Measurements from ENCODE around the gene SSU72.
A peak's percentile ranks its signal among the peaks of the same experiment; 100 is the strongest.

SSU72 gene

DNA sequence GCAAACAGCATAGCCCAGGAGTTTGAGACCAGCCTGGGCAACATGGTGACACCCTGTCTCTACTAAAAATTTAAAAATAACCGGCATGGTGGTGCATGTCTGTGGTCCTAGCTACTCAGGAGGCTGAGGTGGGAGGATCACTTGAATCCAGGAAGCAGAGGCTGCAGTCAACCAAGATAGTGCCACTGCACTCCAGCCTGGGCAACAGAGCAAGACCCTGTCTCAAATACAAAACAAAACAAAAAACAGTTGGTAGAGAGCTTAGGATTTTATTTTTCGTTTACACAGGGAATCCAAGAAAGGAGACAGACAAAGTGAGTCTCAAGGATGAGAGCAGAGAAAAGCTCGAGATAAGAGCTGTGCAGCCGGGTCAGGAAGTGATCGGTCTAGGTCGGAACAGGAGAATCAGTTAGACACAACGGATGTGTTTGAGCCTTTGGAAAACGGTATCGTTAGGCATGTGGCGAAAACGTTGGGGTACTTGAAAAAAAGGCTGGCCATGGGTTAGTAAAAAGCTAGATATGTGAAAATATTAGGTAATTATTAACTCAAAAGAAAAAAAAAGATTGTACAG lies 38.9 kb upstream of the SSU72 start:
- in situ Hi-C loops (cut with MboI; ENCODE audit: low pct_unique_long_range_greater_than_20kb, low sequenced_read_pairs) = no loop called here

DNA sequence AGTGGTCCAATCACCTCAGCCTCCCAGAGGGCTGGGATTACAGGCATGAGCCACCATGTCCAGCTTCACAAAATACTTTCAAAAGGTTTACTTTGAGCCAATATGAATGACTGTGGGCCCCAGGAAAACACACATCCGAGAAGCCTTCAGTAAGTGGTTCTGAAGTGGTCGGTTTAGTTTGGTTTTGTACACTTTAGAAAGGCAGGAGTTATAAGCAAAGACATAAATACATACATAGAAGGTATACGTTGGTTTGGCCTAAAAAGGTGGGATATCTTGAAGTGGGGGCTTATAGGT lies 37.4 kb upstream of the SSU72 start:
- in situ Hi-C loops (cut with MboI; ENCODE audit: low pct_unique_long_range_greater_than_20kb, low sequenced_read_pairs) = no loop called here
- DNase-seq = no peak

More for the DNA sequence above, 38.9 kb upstream of the SSU72 start:
- DNase-seq = no peak

DNA sequence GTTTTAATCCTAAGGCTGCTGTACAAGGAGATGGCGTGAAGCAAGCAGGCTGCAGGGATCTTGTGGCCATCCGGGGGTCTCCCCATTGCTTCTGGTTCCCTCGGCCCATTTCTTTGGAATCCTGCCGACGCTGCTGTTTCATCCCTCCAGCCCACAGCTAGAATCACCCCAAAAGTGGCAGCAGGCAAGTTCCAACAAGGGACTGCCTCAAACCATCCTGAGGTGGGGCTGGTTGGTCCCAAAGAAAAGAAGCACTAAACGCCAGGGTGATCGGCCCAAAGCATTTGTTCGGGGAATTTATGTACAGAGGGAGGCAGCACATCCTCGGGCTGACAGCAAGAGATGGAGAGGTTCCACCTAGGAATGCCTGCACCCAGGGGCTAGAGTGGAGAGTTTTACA lies 36.1 kb upstream of the SSU72 start:
- in situ Hi-C loops (cut with MboI; ENCODE audit: low pct_unique_long_range_greater_than_20kb, low sequenced_read_pairs) = no loop called here
- no peak for DNase-seq

DNA sequence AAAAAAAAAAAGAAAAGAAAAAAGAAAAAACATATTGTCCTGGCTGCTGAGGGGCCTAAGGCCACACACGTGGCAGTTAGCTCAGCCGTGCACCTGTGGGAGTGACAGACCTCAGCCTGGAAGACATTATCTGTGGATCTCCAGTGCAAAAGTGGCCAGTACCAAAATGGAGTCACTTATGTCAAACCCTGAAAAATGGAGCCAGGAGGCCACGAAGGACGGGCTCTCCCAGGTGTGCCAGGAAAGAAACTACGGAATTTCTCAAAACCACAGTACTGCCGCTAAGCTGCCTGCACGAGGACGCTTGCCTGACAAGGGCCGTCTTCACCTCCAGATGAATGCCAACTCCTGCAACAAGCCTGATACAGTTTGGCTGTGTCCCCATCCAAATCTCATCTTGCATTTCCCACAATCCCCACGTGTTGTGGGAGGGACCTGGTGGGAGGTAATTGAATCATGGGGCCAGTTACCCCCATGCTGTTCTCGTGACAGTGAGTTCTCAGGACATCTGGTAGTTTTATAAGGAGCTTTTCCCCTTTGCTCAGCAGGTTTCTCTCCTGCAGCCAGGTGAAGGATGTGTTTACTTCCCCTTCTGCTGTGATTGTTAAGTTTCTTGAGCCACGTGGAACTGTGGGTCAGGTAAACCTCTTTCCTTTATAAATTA lies 35.3 kb upstream of the SSU72 start:
- DNase-seq = peak; percentile 24
- in situ Hi-C loops (cut with MboI; ENCODE audit: low pct_unique_long_range_greater_than_20kb, low sequenced_read_pairs) = no loop called here

DNA sequence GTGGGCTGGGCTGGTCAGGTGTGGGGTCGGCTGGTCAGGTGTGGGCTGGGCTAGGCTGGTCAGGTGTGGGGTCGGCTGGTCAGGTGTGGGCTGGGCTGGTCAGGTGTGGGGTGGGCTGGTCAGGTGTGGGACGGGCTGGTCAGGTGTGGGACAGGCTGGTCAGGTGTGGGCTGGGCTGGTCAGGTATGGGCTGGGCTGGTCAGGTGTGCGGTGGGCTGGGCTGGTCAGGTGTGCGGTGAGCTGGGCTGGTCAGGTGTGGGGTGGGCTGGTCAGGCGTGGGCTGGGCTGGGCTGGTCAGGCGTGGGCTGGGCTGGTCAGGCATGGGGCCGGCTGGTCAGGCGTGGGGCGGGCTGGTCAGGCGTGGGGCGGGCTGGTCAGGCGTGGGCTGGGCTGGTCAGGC lies 31.6 kb upstream of the SSU72 start:
- in situ Hi-C loops (cut with MboI; ENCODE audit: low pct_unique_long_range_greater_than_20kb, low sequenced_read_pairs) = no loop called here
- DNase-seq = no peak

DNA sequence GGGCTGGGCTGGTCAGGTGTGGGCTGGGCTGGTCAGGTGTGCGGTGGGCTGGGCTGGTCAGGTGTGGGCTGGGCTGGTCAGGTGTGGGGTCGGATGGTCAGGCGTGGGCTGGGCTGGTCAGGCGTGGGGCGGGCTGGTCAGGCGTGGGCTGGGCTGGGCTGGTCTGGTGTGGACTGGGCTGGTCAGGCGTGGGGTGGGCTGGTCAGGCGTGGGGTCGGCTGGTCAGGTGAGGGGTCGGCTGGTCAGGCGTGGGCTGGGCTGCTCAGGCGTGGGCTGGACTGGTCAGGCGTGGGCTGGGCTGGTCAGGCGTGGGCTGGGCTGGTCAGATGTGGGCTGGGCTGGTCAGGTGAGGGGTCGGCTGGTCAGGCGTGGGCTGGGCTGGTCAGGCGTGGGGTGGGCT lies 31.1 kb upstream of the SSU72 start:
- no peak for DNase-seq
- in situ Hi-C loops (cut with MboI; ENCODE audit: low pct_unique_long_range_greater_than_20kb, low sequenced_read_pairs) = no loop called here

DNA sequence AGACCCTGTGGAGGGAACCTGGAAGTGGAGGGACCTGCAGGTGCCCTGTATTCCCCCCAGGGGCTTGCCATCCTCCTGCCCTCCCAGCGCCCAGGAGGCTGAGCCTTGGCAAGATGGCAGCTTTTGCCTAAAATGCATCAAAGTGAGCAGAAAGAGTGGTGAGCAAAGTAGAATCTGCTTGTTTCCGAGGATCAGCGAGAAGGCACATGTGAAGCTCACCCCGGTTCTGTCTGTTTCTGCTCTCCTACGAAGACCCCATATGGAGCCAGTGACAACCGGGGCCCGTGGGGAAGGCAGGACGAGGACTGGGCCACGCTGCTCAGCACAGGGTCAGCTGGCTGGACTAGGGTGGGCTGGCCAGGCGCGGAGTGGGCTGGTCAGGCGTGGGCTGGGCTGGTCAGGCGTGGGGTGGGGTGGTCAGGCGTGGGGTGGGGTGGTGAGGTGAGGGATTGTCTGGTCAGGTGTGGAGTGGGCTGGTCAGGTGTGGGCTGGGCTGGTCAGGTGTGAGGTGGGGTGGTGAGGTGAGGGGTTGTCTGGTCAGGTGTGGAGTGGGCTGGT lies 30.4 kb upstream of the SSU72 start:
- no peak for DNase-seq
- in situ Hi-C loops (cut with MboI; ENCODE audit: low pct_unique_long_range_greater_than_20kb, low sequenced_read_pairs) = no loop called here

DNA sequence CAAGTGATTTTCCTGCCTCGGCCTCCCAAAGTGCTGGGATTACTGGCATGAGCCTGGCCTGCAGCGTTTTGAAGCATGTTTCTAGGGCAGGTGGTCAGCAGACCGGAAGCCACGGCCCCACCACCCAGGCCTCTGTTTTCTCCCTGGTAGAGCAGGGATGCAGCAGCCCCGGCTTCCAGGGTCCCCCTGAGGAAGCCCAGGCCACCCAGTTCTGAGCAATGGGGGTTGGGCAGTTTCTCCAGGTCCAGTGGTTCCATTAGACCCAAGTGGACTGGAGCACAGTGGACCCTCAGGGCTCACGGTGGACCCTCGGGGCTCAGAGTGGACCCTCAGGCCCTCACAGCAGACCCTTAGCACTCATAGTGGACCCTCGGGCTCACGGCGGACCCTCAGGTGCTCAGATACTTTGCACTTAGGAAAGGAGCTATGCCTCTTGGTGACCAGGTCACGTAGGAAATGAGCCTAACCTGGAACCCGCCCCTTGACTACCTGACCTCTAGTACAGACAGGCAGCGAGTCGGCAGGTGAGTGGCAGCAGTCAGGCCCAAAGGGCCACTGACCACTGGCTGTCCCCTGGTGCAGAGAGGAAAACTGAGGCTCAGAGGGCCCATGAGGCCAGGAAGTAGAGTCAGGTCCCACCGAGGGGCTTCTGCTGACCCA lies 29.8 kb upstream of the SSU72 start:
- in situ Hi-C loops (cut with MboI; ENCODE audit: low pct_unique_long_range_greater_than_20kb, low sequenced_read_pairs) = no loop called here
- no peak for DNase-seq

DNA sequence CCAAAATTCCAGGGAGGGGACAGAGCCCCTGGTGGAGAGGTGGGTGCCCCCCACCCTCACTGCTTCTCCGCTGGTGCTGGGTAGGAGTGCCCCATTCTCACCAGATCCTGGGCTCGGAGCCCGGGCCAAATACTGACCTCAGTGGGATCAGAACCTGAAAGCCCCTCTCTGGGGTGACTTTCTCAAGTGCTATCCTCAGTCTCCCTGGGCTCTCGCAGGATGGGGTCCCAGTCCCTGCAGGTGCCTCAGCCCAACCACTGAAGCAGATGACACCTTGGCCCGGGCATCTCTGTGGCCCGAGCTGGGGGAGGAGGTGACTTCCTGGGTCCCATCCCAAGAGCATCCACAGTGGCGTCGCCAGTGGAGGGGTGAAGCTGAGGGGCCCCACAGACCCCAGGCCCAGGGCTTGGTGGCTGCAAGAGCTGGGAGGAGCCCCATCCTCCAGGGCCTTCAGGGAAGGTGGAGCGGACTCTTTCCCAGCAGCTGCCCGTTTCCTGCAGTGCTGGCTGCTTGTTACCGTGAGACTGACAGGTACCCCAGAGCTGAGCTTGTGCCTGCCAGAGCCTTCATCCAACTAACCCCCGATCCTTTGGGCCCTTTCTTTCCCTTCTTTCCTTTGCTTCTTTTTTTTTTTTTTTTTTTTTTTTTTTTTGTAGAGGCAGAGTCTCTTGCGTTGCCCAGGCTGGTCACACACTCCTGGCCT lies 29.2 kb upstream of the SSU72 start:
- in situ Hi-C loops (cut with MboI; ENCODE audit: low pct_unique_long_range_greater_than_20kb, low sequenced_read_pairs) = no loop called here
- DNase-seq = no peak

DNA sequence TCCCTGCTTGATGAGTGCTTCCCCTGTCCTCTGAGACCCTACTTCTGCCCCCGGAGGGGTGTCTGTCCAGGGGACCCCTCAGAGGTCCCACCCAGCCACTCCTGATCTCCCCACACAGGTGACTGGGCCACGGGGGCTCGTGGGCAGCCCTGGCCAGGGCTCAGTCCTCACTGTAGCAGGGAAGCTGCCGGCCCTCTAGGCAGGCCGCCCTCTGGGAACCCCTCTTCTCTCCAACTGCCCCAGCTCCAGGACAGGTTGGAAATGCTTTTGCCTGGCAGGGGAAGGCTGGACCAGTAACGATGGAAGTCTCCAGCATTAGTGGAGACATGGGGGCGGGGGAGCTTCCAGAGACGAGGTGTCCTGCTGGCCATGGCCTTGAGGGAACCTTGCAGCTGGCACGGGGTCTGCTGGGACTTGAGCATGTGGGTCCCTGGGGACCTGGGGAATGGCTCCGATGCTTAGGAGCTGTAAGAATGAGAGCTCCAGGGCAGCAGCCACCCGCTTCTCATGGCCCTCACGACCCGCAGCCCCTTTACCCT lies 28.4 kb upstream of the SSU72 start:
- in situ Hi-C loops (cut with MboI; ENCODE audit: low pct_unique_long_range_greater_than_20kb, low sequenced_read_pairs) = no loop called here
- DNase-seq = no peak

DNA sequence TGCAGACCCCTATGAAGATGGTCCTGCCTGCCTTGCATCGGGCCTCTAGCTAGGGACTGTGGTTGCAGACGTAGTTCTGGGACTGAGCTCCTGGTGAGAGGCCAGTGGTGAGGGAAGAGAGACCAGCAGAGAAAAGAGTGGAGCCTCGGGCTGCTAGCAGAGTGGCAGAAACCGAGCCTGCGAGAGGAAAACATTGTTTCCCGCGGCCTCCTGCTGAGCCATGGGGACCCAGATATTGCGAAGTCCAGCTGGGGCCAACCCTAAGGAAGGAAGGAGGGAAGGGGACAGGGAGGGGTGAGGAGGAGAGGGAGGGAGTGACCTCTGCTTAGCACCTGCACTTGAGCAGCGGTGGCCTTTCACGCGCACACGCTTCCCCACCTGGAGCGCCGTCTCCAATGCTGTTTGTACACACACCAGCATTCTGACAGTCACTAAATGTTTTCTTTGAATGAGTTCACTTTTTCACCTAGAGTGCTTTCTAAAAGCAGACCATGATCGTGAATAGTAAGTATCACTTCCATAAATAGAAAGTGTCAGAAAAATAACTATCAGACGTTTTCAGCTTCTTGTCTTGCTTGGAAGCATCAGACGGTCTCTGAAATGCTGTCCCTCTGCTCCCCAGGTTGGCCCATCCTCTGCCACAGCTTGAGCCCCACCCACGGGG lies 27.8 kb upstream of the SSU72 start:
- no peak for DNase-seq
- in situ Hi-C loops (cut with MboI; ENCODE audit: low pct_unique_long_range_greater_than_20kb, low sequenced_read_pairs) = no loop called here

DNA sequence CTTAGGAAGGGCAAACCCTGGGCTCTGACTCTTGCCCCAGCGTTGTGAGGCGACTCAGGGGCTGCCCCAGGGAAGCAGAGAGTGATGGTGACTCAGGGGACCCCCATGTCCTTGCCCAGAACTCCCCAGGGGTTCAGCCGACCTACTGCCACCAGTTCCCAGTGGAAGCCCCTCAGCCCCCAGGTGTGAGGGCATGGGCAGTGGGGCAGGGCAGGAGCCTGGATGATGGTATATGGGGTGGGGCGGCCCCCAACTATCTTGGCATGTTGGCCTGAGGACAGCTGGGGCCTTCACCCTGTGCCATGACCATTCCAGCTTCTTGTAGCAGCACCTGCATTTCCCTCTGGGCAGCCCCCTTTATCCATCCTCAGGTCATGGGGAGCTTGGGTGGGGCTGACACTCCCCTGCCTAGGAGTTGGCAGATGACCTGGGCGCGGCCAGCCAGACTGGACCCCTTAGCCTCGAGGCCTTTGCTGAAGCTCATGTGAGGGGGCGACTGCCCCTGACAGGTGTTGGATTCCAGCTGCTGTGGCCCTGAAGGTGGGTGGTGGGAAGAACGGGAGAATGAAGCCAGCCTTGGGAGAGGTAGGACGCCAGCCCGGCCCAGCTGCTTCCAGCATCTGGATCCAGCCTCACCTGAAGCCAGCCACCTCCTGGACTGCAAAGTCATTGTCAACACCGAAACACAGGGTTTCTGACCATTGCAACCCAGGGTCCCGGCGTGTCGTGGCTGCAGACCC lies 27.1 kb upstream of the SSU72 start:
- in situ Hi-C loops (cut with MboI; ENCODE audit: low pct_unique_long_range_greater_than_20kb, low sequenced_read_pairs) = no loop called here
- no peak for DNase-seq

DNA sequence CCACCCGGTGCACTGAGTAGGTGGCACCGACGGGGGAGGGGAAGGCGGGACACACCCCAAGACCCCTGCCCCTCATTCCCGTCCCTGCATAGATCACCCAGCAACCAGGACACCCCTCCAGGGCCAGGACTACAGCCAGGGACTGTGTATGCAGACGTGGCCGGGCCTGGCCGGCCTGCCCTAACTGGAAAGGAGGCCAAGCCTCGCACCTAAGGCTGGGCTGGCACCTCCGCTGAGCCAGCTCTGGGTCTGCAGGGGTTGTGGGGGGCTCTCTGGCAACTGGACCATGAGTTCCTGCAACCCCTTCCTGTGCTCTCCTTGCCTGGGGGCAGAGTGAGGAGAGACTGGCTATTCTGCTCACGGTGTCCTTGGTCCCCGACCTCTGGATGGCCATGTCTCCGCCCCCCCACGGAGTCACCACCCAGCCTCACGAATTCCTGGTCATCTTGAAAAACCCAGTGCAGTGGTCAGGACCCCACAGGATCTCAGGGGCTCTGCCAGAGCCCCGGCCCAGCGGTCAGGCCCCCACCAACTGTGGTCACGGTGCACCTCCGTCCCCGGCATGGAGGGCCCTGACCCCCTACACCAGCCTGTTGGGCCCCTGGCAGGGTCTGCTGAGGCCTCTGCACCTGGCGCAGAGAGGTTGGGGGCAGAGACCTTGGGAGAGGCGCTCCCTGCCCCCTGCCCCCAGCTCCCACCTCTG lies 26.3 kb upstream of the SSU72 start:
- DNase-seq = no peak
- in situ Hi-C loops (cut with MboI; ENCODE audit: low pct_unique_long_range_greater_than_20kb, low sequenced_read_pairs) = no loop called here

DNA sequence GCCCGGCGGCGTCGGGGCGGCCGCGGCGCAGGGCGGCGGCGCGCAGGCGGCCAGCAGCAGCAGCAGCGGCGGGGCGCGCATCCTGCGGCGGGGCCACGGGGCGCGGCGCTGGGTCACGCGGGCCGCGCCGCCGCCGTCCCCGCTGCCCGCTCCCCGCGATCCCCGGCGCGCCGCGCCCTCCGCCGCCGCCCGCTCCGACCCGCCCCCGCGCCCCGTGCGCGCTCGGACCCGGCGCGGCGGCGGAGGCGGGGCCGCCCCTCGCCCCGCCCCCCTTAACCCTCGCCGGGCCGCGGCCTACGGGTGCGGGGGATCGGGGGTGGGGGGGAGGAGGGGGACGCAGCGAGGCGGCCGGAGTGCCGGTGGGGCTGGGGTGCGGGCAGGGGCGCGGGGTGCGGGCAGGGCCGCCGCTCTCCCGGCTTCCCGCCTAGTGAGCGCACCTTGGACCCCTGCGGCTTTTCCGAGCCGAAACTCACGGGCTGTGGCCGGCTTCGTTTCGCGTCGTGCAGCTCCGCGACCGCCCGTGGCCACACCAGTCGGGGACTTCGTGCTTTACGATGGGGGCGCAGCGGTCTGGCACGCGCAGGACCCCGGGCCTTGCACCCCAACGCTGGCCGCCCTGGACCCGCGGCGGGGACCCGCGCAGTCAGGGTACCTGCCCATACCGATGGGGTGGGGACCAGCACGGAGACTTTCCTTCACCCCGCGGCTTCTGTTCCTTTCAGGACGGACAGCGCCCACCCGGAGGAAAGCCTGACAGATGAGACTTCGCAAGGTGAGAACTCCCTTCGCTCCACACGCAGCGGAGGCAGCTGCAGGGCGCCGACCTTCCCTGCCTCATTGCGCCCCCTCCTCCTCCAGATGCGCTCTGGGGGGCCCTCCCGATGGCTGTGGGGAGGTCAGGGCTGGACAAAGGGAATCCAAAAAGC lies 25.5 kb upstream of the SSU72 start, which contains the start of gene FNDC10:
Gene FNDC10, minus strand, starts transcription at position 201 of the 926 bp plus-strand sequence. Its CDS starts 120 bp downstream, at position 81.
- in situ Hi-C loops (cut with MboI; ENCODE audit: low pct_unique_long_range_greater_than_20kb, low sequenced_read_pairs) = no loop called here
- DNase-seq = no peak

DNA sequence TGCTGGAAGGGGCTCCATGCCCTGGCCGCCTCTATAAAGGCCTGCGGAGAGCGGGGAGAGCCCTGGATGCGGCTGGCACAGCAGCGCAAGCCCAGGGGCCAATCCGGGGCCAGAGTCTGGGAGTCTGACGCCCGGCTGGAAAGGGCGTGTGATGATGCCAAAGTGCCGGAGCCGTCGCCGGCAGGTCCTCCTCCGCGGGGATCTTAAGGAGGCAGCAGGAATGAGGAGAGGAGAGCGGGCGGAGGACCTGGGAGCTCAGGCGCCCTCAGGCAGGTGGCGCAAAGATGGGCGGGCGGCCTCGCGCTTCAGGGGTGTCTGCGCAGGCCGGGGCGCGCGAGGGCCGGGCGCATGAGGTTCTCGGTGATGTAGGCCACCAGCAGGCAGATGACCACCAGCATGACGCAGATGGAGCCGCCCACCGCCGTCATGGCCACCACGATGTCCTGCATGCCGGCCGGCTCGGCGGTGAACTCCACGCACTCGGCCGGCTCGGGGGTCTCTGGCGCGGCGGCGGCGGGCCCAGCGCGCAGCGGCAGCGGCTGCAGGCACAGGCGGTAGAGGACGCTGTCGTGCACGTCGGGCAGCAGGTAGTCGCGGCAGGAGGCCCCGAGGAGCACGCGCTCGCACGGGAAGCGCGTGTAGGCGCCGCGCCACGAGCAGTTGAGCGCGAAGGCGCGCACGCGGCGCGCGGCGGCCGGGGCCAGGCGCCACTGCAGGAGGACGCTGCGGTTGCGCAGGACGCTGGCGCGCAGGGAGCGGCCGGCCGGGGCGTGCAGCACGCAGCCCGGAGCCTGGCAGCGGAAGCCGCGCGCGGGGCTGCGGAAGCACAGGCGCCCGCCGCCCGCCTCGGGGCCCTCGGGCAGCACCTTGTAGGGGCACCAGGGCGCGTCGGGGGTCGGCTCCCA lies 24.6 kb upstream of the SSU72 start:
- no peak for DNase-seq

DNA sequence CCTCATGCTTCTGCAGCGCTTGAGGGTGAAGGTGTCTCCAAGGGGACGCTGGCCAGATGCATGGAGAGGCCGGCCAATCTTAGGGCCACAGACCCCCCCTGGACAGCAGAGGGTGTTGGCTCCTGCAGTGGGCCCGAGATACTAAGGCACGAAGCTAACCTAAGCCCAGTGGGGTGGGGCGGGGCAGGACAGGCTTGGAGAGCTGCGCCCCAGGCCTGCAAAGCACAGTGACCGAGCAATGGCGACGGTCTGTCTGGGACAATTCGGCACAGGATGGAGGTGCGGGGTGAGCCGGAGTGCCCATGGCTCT lies 24.0 kb upstream of the SSU72 start:
- no peak for DNase-seq
- in situ Hi-C loops (cut with MboI; ENCODE audit: low pct_unique_long_range_greater_than_20kb, low sequenced_read_pairs) = no loop called here

More for the DNA sequence above, 24.6 kb upstream of the SSU72 start:
- in situ Hi-C loops (cut with MboI; ENCODE audit: low pct_unique_long_range_greater_than_20kb, low sequenced_read_pairs) = no loop called here

Data from KBM-7 (cell line).